ENCODE data around the gene CTNND1.

The CTNND1 gene

GRCh38 chr11:57776031-57776521 lies 14.5 kb downstream of the CTNND1 start:
- no peak for DNase-seq (ENCODE audit: extremely low read depth, insufficient read length)
- H3K27me3 ChIP-seq (replicated peaks; ENCODE audit: control insufficient read depth, insufficient read depth, low read length): no peaks in the 10 kb centered on the region
- no peaks in the 10 kb centered on the region for H3K36me3 ChIP-seq (ENCODE audit: control insufficient read depth, insufficient read depth, low read length)
- TF ChIP-seq, protein P1, sequence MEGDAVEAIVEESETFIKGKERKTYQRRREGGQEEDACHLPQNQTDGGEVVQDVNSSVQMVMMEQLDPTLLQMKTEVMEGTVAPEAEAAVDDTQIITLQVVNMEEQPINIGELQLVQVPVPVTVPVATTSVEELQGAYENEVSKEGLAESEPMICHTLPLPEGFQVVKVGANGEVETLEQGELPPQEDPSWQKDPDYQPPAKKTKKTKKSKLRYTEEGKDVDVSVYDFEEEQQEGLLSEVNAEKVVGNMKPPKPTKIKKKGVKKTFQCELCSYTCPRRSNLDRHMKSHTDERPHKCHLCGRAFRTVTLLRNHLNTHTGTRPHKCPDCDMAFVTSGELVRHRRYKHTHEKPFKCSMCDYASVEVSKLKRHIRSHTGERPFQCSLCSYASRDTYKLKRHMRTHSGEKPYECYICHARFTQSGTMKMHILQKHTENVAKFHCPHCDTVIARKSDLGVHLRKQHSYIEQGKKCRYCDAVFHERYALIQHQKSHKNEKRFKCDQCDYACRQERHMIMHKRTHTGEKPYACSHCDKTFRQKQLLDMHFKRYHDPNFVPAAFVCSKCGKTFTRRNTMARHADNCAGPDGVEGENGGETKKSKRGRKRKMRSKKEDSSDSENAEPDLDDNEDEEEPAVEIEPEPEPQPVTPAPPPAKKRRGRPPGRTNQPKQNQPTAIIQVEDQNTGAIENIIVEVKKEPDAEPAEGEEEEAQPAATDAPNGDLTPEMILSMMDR (IDR thresholded peaks at IDR 0.05; ENCODE audit: insufficient read depth, low read length, poor library complexity, severe bottlenecking): no peak
- H3K4me3 ChIP-seq (replicated peaks; ENCODE audit: low read depth, low read length): no peak overlapping the region

GRCh38 chr11:57776577-57777210 lies 15.1 kb downstream of the CTNND1 start:
- TF ChIP-seq, protein P1 (IDR thresholded peaks at IDR 0.05; ENCODE audit: insufficient read depth, low read length, poor library complexity, severe bottlenecking): no peak
- Histone ChIP-seq H3K27me3 (replicated peaks; ENCODE audit: control insufficient read depth, insufficient read depth, low read length) (no peaks in the 10 kb centered on the region), H3K36me3 (ENCODE audit: control insufficient read depth, insufficient read depth, low read length) (no peaks in the 10 kb centered on the region), H3K4me3 (replicated peaks; ENCODE audit: low read depth, low read length) (no peak overlapping the region)
- no peak for DNase-seq (ENCODE audit: extremely low read depth, insufficient read length)

GRCh38 chr11:57777969-57778317 lies 16.3 kb downstream of the CTNND1 start:
- Histone ChIP-seq H3K4me3 (replicated peaks; ENCODE audit: low read depth, low read length) (no peak overlapping the region), H3K36me3 (ENCODE audit: control insufficient read depth, insufficient read depth, low read length) (no peaks in the 10 kb centered on the region), H3K27me3 (replicated peaks; ENCODE audit: control insufficient read depth, insufficient read depth, low read length) (no peaks in the 10 kb centered on the region)
- DNase-seq (ENCODE audit: extremely low read depth, insufficient read length): no peak
- TF ChIP-seq, protein P1 (IDR thresholded peaks at IDR 0.05; ENCODE audit: insufficient read depth, low read length, poor library complexity, severe bottlenecking): no peak

GRCh38 chr11:57778318-57779037 lies 16.9 kb downstream of the CTNND1 start:
- H3K27me3 ChIP-seq (replicated peaks; ENCODE audit: control insufficient read depth, insufficient read depth, low read length): no peaks in the 10 kb centered on the region
- H3K4me3 ChIP-seq (replicated peaks; ENCODE audit: low read depth, low read length): no peak overlapping the region

DNA sequence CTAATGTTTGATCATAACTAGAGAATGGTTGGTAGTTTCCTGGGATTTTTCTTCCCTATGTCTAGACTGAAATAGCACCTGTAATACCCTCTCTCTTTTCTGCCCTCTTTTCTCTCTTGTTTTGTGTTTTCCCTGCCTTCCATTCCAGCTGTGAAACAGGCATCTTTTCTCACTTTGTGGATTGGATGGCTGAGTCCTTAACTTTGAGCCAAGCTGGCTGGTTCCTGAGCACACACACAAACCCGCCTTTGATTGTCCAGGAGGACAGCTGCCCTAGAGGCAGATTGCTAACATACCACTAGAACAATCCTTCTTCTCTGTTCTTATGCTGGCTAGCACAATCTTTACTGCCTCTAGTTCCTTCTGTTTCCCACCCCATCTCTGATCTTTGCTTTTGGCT lies 17.7 kb downstream of the CTNND1 start:
- no peak overlapping the region for H3K4me3 ChIP-seq (replicated peaks; ENCODE audit: low read depth, low read length)

More at GRCh38 chr11:57778318-57779037, 16.9 kb downstream of the CTNND1 start:
- DNase-seq (ENCODE audit: extremely low read depth, insufficient read length): no peak
- TF ChIP-seq, protein P1 (IDR thresholded peaks at IDR 0.05; ENCODE audit: insufficient read depth, low read length, poor library complexity, severe bottlenecking): no peak
- H3K36me3 ChIP-seq (ENCODE audit: control insufficient read depth, insufficient read depth, low read length): no peaks in the 10 kb centered on the region

More for the DNA sequence above, 17.7 kb downstream of the CTNND1 start:
- Histone ChIP-seq H3K36me3 (ENCODE audit: control insufficient read depth, insufficient read depth, low read length) (no peaks in the 10 kb centered on the region), H3K27me3 (replicated peaks; ENCODE audit: control insufficient read depth, insufficient read depth, low read length) (no peaks in the 10 kb centered on the region)
- DNase-seq (ENCODE audit: extremely low read depth, insufficient read length): no peak
- TF ChIP-seq, protein P1 (IDR thresholded peaks at IDR 0.05; ENCODE audit: insufficient read depth, low read length, poor library complexity, severe bottlenecking): no peak

All from GM06990 (cell line).